ENCODE results near the gene BMP2. TPM values are rescaled to one million over a fixed set of nuclear protein-coding genes. Genes with fewer than 3 reads are reported as not detected.

Gene BMP2
- total RNA-seq, 4 donors from 2014 or later = 1.6 to 4.3 (median 2.9) TPM

DNA sequence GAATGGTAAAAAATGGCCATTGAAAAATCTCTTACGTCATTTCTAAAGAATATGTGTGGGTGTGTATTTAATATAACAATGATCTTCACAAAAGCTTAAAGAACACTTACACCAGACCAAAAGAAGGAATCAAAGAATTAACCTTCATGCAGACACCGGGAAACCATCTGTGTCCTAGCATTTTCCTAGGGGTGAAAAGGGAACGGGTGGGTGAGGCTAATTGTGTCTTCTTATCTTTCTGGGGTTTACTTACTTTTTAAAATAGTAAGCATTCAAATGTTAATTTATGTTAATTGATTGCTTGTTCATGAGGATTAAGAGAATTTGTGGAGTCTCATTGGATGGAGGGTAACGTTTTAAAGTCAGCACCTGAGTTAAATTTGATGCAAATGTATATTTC, 47.5 kb downstream of the BMP2 start:
- TF ChIP-seq, protein P1, sequence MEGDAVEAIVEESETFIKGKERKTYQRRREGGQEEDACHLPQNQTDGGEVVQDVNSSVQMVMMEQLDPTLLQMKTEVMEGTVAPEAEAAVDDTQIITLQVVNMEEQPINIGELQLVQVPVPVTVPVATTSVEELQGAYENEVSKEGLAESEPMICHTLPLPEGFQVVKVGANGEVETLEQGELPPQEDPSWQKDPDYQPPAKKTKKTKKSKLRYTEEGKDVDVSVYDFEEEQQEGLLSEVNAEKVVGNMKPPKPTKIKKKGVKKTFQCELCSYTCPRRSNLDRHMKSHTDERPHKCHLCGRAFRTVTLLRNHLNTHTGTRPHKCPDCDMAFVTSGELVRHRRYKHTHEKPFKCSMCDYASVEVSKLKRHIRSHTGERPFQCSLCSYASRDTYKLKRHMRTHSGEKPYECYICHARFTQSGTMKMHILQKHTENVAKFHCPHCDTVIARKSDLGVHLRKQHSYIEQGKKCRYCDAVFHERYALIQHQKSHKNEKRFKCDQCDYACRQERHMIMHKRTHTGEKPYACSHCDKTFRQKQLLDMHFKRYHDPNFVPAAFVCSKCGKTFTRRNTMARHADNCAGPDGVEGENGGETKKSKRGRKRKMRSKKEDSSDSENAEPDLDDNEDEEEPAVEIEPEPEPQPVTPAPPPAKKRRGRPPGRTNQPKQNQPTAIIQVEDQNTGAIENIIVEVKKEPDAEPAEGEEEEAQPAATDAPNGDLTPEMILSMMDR (IDR thresholded peaks at IDR 0.05 in 4 of 5, conservative IDR thresholded peaks at IDR 0.05 in 1 of 5) = no peak
- no peak for TF ChIP-seq POLR2A (IDR thresholded peaks at IDR 0.05)
- intact Hi-C loops (cut with DNase I; ENCODE audit: low total_unique reads) = no loop called here
- ATAC-seq (no peak), DNase-seq (no peak)
- Histone ChIP-seq H3K27ac (no peak overlapping the region), H3K9me3 (no peaks in the 10 kb centered on the region), H3K36me3 (no peaks in the 10 kb centered on the region), H3K27me3 (peaks cover 0 to 5% (median 0%) of the 10 kb centered on the region in 3 donors), H3K4me1 (no peaks in the 10 kb centered on the region), H3K4me3 (no peak overlapping the region)
- in situ Hi-C loops (cut with MboI; ENCODE audit: low sequenced_read_pairs in 4 of 4) = no loop called here

GRCh38 chr20:6818033-6818808, 50.7 kb downstream of the BMP2 start:
- H3K27me3 ChIP-seq = peaks cover 0 to 5% (median 0%) of the 10 kb centered on the region in 3 donors
- DNase-seq (no peak), ATAC-seq (no peak)
- no peaks in the 10 kb centered on the region for H3K4me1 ChIP-seq
- no peak for TF ChIP-seq POLR2A (IDR thresholded peaks at IDR 0.05)
- TF ChIP-seq, protein P1 (IDR thresholded peaks at IDR 0.05 in 4 of 5, conservative IDR thresholded peaks at IDR 0.05 in 1 of 5) = no peak
- intact Hi-C loops (cut with DNase I; ENCODE audit: low total_unique reads) = no loop called here
- H3K36me3 ChIP-seq = no peaks in the 10 kb centered on the region
- no peak overlapping the region for H3K27ac ChIP-seq
- no peaks in the 10 kb centered on the region for H3K9me3 ChIP-seq
- in situ Hi-C loops (cut with MboI; ENCODE audit: low sequenced_read_pairs in 4 of 4) = no loop called here
- H3K4me3 ChIP-seq = no peak overlapping the region

- Histone ChIP-seq H3K9me3 (no peaks in the 10 kb centered on the region), H3K4me1 (no peaks in the 10 kb centered on the region), H3K27me3 (peaks cover 0 to 1% (median 0%) of the 10 kb centered on the region in 3 donors), H3K36me3 (no peaks in the 10 kb centered on the region), H3K27ac (no peak overlapping the region), H3K4me3 (no peak overlapping the region)
- in situ Hi-C loops (cut with MboI; ENCODE audit: low sequenced_read_pairs in 4 of 4) = no loop called here
- intact Hi-C loops (cut with DNase I; ENCODE audit: low total_unique reads) = no loop called here
- DNase-seq (no peak), ATAC-seq (no peak)
- TF ChIP-seq, protein P1 (IDR thresholded peaks at IDR 0.05 in 4 of 5, conservative IDR thresholded peaks at IDR 0.05 in 1 of 5) = no peak
- no peak for TF ChIP-seq POLR2A (IDR thresholded peaks at IDR 0.05)
Measured at GRCh38 chr20:6819599-6819998, 52.1 kb downstream of the BMP2 start.

DNA sequence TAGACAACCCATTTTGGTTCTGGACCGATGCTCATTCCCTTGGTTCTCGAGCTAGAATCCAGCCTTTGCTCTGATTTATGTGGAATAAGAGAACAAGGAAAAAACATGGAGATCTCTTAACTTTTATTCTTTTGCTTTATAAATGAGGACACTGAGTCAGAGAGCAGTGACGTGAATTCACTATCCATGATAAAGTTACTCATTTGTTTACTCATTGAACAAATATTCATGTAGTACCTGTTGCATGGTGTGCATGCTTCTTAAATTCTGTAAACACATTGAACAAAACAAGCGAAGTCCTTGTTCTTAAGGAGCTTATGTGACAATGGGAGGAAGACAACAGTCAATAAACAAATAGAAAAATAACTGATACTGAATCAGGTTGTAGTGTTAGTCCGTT, 56.9 kb downstream of the BMP2 start:
- intact Hi-C loops (cut with DNase I; ENCODE audit: low total_unique reads) = loop anchor here (10.0 kb wide), 1 partner anchor 460 kb away; no protein-coding TSS in a partner anchor
- Histone ChIP-seq H3K4me3 (no peak overlapping the region), H3K36me3 (no peaks in the 10 kb centered on the region), H3K4me1 (no peaks in the 10 kb centered on the region), H3K9me3 (no peaks in the 10 kb centered on the region), H3K27me3 (no peaks in the 10 kb centered on the region), H3K27ac (no peak overlapping the region)
- in situ Hi-C loops (cut with MboI; ENCODE audit: low sequenced_read_pairs in 4 of 4) = loop anchor here in 1 of 4 donors (10.0 kb wide), 1 partner anchor 1030 kb away; no protein-coding TSS in a partner anchor
- no peak for DNase-seq
- TF ChIP-seq, protein P1 (IDR thresholded peaks at IDR 0.05 in 4 of 5, conservative IDR thresholded peaks at IDR 0.05 in 1 of 5) = no peak
- no peak for TF ChIP-seq POLR2A (IDR thresholded peaks at IDR 0.05)
- no peak for ATAC-seq

Data from gastrocnemius medialis (tissue), 4 donors.